Thyroid gland (tissue), 4 donors: Measurements from ENCODE around the gene PRRG2. TPM values are rescaled to one million over a fixed set of nuclear protein-coding genes. Genes with fewer than 3 reads are reported as not detected.
A peak's percentile ranks its signal among the peaks of the same experiment; 100 is the strongest.

Experiments
- DNase-seq, 2 donors: peaks; one replicate each; pipeline ENCODE4 v3.0.0-alpha.2; 2019
- H3K27ac ChIP-seq, 3 donors: fragments of 200-600 bp; sonication (generic); 1 replicate in 2 of 3; 2 replicates in 1 of 3; pipeline ENCODE4 v1.5.1; 2016 to 2019; ENCODE audit warnings: mild to moderate bottlenecking in 1 of 3, moderate library complexity in 1 of 3
- H3K27me3 ChIP-seq: fragments of 200-600 bp; sonication (generic); one replicate; pipeline ENCODE4 v1.5.1; 2019
- H3K36me3 ChIP-seq, 2 donors: fragments of 200-600 bp; sonication (generic); one replicate each; pipeline ENCODE4 v1.5.1; 2016 to 2019
- H3K4me1 ChIP-seq, 2 donors: fragments of 200-600 bp; sonication (generic); one replicate each; pipeline ENCODE4 v1.5.1; 2017 to 2019
- H3K4me3 ChIP-seq, 3 donors: fragments of 200-600 bp; sonication (generic); replicated peaks in 1 of 3; 1 replicate in 2 of 3; 2 replicates in 1 of 3; pipeline ENCODE4 v1.5.1; 2016; ENCODE audit warnings: mild to moderate bottlenecking in 1 of 3
- H3K9me3 ChIP-seq: fragments of 200-600 bp; sonication (generic); one replicate; pipeline ENCODE4 v1.5.1; 2017
- CTCF ChIP-seq, 6 experiments: fragments of 200-600 bp in 3 of 6; fragments of 450-650 bp in 3 of 6; sonication (generic) in 3 of 6; IDR thresholded peaks; one replicate each; pipeline ENCODE4 v1.5.1; 2016 to 2019; ENCODE audit warnings: antibody characterized with exemption in 6 of 6, mild to moderate bottlenecking in 2 of 6, inconsistent platforms in 1 of 6, moderate library complexity in 1 of 6
- POLR2A ChIP-seq, 2 donors: fragments of 450-650 bp; IDR thresholded peaks; one replicate each; pipeline ENCODE4 v1.6.1; 2017; ENCODE audit warnings: antibody characterized with exemption in 2 of 2, mild to moderate bottlenecking in 2 of 2, moderate library complexity in 1 of 2
- WGBS, 2 donors: methylation state at CpG; one replicate each; pipeline ENCODE4 v1.1.5; 2017; 5-methylcytosine and 5-hydroxymethylcytosine counted together
- intact Hi-C: fragments of 100-400 bp; cut with DNase I; formaldehyde crosslinking; loops from one replicate; pipeline ENCODE4 v1.15.1; 2023
- total RNA-seq, 4 donors: library from RNA; depleted of rRNA; stranded (reverse); fragments of >200 nt; gene quantifications; one replicate each; pipeline ENCODE4 v1.2.3, GENCODE V29; 2016

PRRG2 gene
- total RNA-seq, 4 donors from 2014 or later, result 8.9 to 29.6 (median 25.0) TPM

GRCh38 chr19:49552749-49553148, 28.4 kb upstream of the PRRG2 start:
- Histone ChIP-seq H3K9me3 (no peaks in the 10 kb centered on the region), H3K27ac (no peak overlapping the region), H3K4me3 (no peak overlapping the region), H3K27me3 (no peaks in the 10 kb centered on the region), H3K36me3 (peaks cover 13 to 16% of the 10 kb centered on the region in 2 donors), H3K4me1 (peaks cover 0 to 7% of the 10 kb centered on the region in 2 donors)
- WGBS, 2 donors, result 88 to 93% methylated on average over 11 of the region's 11 CpGs
- no peak for DNase-seq
- TF ChIP-seq POLR2A (IDR thresholded peaks at IDR 0.05), result no peak
- no peak for TF ChIP-seq CTCF (IDR thresholded peaks at IDR 0.05)
- intact Hi-C loops, result no loop called here

GRCh38 chr19:49553451-49554271, 27.5 kb upstream of the PRRG2 start:
- Histone ChIP-seq H3K36me3 (peaks cover 18 to 25% of the 10 kb centered on the region in 2 donors), H3K27me3 (no peaks in the 10 kb centered on the region), H3K27ac (no peak overlapping the region), H3K4me1 (peaks cover 0 to 7% of the 10 kb centered on the region in 2 donors), H3K4me3 (no peak overlapping the region), H3K9me3 (no peaks in the 10 kb centered on the region)
- DNase-seq, result no peak
- no peak for TF ChIP-seq POLR2A (IDR thresholded peaks at IDR 0.05)
- 85 to 87% methylated on average over 10 of the region's 10 CpGs for WGBS, 2 donors
- intact Hi-C loops, result no loop called here

GRCh38 chr19:49554701-49555181, 26.4 kb upstream of the PRRG2 start:
- H3K27ac ChIP-seq, result peak overlapping the region in 2 of 3 donors; percentile 24 to 66
- DNase-seq, result peak in 1 of 2 donors; percentile 15
- H3K4me1 ChIP-seq, result peaks cover 0 to 7% of the 10 kb centered on the region in 2 donors
- H3K4me3 ChIP-seq, result no peak overlapping the region
- H3K9me3 ChIP-seq, result no peaks in the 10 kb centered on the region
- intact Hi-C loops, result no loop called here
- peaks cover 24 to 34% of the 10 kb centered on the region in 2 donors for H3K36me3 ChIP-seq
- H3K27me3 ChIP-seq, result no peaks in the 10 kb centered on the region
- WGBS, 2 donors, result 77 to 83% methylated on average over 17 of the region's 17 CpGs
- TF ChIP-seq CTCF (IDR thresholded peaks at IDR 0.05) (no peak), POLR2A (IDR thresholded peaks at IDR 0.05) (no peak)

GRCh38 chr19:49555600-49556411, 25.3 kb upstream of the PRRG2 start:
- DNase-seq, result peak; percentile 47 to 68
- Histone ChIP-seq H3K9me3 (no peaks in the 10 kb centered on the region), H3K27me3 (no peaks in the 10 kb centered on the region), H3K36me3 (peaks cover 27 to 35% of the 10 kb centered on the region in 2 donors), H3K27ac (peak overlapping the region in 1 of 3 donors; percentile 20), H3K4me3 (no peak overlapping the region), H3K4me1 (peaks cover 0 to 7% of the 10 kb centered on the region in 2 donors)
- WGBS, 2 donors, result 83 to 88% methylated on average over 47 of the region's 53 CpGs
- TF ChIP-seq CTCF (IDR thresholded peaks at IDR 0.05) (no peak), POLR2A (IDR thresholded peaks at IDR 0.05) (no peak)
- intact Hi-C loops, result no loop called here
